IPS-NIHi7 (cell line): ENCODE results near the gene CASKIN1.

ENCODE experiments used
- DNase-seq: peaks from one replicate; pipeline ENCODE4 v3.0.0; 2012; ENCODE audit warnings: mixed read lengths; ENCODE audit errors: extremely low spot score

The CASKIN1 gene

DNA sequence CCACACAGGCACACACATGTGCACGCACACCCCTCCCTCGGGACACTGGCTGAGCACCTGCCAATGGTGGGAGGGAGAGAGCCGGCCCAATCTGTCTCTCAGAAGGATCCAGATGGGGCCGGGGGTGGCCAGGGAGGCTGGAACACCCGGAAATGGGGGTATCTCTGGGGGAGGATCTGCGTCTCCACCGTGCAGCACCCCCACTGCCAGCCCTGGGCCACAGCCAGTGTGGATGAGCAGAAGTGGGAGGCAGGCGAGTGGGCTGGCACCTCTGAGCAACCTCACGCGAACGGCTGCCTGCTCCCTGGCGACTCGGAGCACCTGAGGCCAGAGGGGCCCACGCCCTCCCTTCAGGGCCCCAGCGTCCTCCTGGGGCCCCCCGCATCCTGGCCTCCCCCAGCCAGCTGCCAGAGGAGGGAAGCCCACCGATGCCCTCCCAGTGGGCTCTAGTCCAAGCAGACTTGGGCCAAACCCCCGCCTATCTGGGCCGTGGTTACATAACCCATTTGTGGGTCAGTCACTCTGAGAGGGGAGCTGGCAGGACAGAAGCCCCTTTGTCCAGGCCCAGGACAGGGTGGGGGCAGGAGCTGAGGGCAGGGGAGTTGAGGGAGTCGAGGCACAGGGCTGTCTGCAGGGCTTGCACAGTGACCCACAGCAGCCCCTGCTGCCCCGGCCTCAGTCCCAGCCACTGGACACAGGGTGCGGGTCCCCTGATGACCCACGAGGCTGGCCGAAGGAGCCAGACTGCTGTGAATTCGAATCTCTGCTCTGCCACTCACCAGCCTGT lies 5.6 kb downstream of the CASKIN1 start:
- no peak for DNase-seq

DNA sequence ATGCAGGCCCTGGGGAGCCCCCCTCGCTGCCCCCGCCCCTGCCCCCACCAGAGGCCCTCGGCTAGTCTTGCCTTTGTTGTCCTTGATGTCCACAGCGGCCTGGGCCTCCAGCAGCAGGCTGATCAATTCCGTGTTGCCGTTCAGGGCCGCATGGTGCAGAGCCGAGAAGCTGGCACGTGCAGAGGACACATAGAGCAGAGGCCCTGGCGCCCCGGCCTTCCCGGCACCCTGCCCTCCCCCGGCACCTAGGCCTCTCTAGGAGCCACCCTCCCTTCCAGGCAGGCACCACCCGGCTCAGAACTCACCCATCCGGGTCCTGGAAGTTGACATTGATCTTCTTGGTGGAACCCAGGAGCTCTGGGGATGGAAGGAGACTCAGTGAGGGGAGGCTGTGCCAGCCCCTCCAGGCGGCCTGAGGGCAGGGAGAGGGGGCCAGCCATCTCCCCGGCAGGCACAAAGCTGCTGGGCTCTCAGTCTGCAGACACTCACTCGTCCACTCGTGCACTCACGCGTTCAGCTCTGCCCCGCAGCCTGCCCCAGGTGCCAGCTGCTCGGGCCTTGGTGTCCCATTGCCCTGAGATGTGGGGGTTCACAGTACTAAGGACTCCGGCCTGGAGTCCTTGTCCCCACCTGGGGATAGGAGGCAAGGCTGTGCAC lies 6.3 kb downstream of the CASKIN1 start:
- DNase-seq: no peak

DNA sequence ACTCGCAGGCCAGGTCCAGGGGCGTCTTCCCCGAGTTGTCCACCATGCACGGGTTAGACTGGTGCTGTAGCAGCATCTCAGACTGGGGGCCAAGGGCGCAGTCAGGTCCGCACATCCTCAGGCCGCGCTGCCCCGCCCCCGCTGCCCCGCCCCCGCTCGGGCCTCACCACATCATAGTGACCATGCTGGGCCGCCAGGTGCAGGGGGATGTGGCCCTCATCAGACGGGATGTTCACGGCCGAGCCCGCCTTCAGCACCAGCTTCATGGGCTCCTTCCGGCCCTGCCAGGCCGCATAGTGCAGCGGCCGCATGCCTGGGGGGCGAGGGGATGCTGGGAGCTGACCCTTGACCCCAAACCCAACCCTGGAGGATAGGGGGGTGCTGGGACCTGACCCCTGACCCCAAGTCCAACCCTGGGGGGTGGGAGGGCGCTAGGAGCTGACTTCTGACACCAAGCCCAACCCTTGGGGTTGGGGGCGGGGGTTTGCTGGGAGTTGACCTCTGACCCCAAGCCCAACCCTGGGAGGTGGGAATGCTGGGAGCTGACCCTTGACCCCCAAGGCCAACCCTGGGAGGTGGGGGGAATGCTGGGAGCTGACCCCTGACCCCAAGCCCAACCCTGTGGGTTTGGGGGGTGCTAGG lies 7.0 kb downstream of the CASKIN1 start:
- DNase-seq: no peak

DNA sequence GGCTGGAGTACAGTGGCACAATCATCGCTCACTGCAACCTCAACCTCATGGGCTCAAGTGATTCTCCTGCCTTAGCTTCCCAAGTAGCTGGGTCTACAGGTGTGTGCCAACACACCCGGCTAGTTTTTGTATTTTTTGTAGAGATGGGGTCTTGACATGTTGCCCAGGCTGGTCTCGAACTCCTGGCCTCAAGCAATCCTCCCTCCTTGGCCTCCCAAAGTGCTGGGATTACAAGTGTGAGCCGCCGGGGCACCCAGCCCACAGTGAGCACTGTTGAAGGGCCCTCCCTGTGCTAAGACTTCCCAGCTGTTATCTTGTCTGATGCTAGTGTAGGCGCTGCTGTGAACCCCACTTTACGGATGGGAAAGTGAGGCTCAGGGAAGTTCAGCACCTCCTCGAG lies 8.0 kb downstream of the CASKIN1 start:
- no peak for DNase-seq

DNA sequence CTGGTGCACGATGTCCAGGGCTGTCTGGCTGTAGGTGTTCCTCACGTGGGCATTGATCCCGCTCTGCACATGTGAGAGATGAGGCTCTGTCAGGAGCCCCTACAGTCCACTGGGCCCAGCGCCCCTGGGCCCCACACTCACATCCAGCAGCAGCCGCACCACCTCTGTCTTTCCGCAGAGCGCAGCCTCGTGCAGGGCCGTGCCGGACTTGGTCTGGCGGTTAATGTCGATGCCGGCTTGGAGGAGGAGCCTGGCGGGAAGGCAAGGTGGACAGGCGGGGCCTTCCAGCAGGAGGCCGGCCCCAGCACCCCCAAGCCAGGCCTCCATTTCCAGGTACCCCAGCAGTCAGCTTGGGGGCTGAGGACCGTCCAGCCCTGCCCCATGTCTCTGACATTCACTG lies 9.2 kb downstream of the CASKIN1 start:
- no peak for DNase-seq

DNA sequence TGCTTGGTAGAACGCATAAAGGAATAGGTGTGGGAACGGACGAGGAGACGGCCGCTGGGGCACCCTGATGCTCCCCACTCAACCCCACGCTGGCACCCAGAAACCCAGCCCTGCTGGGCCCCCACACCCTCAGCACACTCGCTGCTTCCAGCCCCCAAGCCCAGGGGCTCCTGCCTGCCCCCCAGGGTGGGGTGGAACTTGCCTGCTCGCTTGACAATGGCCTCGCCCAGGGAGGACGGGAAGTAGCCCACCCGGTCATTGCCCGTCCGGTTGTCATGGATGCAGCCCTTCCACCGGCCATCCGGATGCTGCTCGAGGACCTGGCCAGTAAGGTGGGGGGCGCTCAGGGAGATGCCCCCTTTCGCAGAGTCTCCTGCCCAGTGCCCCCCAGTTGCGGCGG lies 9.9 kb downstream of the CASKIN1 start:
- no peak for DNase-seq

DNA sequence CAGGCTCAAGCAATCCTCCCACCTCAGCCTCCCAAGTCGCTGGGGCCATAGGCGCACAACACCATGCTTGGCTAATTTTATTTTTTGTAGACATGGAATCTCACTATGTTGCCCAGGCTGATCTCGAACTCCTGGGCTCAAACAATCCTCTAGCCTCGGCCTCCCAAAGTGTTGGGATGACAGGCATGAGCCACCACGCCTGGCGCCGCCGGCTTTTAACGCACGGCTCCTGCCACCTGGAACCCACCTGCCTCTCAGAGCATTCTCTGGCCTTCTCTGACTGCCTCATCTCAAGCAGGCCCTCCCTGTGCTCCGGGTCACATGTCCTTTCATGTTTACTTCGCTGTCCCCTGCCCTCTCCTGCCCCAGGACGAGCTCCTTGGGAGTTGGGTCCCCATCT lies 10.3 kb downstream of the CASKIN1 start:
- no peak for DNase-seq

DNA sequence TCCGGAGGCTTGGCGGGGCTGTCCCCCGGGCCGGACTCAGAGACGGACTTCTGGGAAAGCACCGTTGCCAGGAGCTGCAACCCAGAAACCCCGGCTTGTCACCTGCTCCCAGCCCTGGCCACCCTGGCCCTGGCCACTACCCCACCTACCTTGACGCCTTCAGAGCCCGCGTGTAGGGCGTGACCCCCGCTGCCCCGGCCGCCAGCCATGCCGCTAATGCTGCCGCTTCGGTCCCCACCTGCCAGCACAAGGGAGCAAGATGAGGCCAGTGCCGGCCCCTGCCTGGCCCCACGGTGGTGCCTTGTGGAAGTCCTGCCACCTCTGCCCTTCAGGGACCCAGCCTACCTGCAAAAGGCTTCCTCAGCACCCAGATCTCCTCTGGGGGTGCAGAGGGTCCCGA lies 11.4 kb downstream of the CASKIN1 start:
- no peak for DNase-seq

DNA sequence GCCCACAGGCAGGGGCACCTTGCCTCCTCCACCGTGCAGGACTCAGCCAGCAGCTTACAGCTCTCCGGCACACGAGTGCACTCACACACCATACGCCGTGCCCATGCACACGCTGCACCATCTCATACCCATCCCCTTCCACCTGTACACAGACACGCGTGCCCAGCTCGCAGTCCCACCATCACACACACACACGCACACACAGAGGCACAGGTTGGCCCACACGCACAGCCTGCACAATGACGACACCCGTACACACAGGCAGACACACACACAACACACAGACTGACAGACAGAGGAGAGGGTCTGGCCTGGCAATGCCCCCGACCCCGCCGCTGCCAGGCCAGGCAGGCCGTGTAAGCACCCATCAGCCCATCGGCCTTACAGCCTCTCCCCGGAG lies 12.1 kb downstream of the CASKIN1 start:
- no peak for DNase-seq

DNA sequence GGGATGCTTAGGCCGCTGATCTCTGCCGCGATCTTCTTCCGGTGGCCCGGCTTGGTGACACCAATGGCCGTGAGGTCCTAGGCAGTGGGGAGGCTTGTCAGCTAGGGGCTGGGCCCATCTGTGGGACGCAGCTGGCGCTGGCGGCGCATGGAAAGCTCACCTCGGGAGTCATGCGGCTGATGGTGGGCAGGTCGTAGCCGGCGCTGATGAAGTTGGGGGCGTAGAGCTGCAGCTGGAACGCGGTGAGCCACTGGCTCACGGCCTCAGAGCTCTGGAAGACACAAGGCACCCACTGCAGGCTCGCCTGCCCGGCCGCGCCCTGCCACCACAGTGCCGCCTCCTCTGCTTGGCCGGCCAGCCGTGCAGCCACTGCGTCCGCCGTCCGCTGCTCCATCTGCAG lies 12.7 kb downstream of the CASKIN1 start:
- DNase-seq: no peak

DNA sequence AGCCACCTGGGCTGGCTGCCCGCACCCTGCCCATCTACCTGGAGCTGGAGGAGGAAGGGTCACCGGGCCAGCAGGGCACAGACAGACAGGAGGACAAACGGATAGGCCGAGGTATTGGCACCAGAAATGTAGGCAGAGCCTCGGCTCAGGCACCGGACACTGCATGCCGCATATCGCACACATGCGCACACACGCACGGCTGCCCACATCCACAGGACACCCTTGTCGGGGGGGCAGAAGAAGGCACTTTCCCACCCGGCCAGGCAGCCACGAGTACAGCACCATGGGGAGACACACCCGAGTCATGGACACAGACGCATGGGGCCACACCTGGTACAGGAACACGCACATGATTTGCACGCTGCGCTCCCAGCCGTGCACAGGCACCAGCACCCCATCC lies 14.5 kb downstream of the CASKIN1 start:
- no peak for DNase-seq

DNA sequence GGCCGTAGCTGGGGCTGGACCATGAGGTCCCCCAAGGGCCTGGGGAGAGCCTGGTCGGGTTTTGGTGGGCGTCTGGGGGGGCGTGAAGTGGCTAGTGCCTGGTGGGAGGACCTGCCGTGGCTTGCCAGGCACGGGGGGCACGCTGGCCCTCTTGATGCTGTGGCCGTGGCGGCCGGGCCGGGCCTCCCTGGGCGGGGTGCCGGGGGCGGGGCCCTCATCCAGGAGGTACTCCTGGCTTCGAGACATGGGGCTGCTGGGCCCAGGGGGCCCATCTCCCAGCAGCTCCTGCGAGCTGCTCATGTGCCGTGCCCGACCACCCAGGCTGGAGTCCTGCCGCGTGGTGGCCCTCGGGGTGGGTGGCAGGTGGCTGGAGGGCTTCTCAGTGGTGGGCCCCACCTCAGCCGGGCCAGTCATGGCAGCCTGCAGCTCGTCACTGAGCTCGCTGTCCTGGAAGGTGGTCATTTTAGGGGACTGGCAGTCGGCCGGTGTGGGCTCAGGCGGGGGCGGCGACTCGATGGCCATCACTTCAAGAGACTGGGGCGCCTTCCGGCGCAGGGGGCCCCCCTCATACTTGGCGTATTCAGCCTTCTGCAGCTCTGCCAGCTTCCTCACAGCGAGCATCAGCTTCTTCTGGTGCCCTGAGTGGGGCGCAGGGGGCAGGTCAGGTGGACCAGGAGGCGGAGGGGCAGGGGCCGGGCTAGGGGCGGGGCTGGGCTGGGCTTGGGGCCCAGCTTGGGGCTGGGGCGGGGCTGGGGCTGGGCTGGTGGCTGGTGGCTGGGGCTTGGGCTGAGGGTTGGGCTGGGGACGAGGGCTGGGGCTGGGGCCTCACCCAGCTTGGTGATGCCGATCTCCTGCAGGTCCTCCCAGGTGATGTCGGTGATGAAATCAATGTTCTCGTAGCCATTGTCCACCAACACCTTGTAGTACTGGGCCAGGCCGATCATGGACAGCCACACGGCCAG lies 15.2 kb downstream of the CASKIN1 start:
- DNase-seq: peak; percentile 57

DNA sequence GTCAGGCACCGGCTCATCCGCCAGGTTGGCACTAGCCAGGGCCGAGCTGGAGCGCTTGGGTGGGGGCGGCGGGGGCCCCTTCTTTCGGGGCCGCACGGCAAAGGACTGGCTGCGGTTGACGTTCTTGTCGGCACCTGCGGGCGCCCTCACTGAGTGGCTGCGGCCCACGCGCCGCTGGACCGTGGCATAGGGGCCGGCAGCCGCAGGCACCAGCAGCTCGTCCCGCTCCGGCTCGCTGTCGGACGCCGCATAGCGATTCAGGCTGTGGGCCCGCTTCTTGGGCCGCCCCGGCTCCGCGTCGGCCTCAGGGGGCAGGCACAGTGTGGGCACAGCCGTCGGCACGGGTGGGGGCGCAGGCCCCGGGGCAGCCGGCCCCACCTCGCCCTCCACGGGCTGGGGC lies 15.9 kb downstream of the CASKIN1 start:
- DNase-seq: no peak

DNA sequence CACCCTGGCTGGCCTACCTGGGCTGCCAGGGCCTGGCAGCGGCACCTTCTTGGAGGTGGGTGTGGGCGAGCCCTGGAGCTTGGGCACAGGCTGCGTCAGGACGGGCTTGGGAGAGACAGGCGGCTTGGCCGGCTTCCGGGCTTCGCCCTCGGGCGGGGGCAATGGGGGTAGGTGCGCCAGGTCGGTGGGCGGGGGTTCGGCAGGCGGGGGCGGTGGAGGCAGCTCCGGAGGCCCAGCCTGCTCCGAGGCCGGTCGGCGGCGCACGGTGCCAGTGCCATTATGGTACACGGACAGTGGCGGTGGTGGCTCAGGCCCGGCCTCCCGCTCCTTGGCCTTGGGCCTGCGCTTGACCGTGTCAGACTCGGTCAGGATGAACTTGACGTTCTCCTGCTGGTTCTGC lies 16.8 kb downstream of the CASKIN1 start:
- DNase-seq: no peak

DNA sequence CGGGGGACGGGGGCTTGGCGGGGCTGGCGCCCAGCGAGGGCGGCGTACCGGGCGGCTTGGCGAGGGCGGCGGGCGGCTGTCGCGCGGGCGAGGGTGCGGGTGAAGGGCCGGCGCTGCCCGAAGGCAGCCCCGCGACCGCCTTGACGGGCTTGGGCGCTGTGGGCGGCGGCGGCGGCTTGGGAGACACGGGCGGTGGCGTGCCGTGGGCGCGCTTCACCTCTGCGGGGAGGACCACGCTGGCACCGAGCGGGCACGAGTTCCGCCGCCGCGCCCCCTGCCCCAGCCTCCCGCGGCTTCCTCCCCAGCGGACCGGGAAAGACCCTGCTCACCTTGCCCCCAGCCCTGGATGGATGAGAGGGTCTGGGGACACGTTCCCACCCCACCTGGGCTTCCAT lies 17.3 kb downstream of the CASKIN1 start:
- DNase-seq: no peak

DNA sequence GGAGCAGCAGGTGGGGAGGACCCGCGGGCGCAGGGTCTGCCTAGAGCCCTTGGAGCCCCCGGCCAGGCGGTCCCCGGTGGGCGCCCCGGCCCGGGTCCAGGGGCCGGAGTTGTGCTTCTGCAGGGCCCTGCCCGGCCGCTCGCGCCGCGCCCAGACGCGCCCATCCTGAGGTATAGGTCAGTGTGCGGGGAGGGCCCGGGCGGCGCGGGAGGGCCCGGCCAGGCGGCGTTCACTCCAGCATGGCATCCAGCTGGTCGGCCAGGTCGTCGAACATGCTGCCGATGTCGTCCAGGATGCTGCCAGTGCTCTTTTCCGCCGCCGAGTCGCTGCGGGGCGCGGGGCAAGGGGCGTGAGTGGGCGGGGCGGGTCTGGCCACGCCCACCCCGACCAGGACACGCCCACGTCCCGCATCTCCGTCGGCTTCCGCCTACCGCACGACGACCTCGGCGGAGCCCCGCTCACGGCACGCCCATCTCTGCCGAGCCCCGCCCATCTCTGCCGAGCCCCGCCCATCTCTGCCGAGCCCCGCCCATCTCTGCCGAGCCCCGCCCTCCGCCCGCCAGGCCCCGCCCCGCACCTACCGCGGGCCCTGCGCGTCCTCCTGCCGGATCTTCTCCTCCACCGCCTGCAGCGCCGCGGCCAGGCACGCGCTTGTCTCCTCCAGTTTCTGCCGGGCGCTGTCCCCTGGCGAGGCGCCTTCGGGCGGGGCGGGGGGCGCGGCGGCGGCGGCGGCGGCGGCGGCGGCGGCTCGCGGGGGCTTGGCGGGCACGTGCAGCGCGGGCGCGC lies 17.9 kb downstream of the CASKIN1 start:
- DNase-seq: peak; percentile 94

DNA sequence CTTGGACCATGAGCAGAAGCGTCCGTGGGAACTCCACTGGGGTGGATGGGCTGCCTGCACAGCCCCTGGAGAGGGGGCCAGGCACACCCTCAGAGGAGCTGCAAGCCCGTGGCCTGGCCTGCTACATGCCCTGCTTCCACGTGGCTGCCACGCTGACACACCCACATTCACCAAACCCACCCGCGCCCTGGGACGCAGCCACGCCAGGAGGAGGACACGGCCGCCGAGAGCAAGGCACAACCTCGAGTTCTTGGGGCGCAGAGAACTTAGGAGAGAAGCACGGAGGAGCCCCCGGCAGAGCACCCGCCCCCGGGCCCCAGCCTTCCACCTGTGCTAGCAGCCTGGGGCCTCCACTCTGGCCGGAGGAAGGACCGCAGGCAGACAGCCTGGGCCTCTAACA lies 18.8 kb downstream of the CASKIN1 start:
- DNase-seq: no peak

DNA sequence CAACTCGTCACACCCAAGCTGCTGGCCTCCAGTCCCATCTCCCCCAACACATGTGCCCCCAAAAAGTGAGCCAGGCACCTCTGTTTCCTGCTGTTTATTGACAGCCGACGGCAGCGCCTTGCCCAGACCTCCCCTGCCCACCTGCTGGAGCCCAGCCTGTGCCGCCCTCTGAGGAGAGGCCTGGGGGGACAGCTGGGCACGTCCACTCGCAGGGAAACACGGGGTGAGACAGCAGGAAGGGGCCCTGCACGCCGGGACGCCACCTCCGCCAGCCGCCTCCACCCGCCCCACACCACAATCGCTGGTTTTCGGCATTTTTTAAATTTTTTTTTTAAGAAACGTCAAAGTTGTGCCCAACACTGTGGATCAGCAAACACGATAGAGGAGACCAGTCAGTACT lies 19.3 kb downstream of the CASKIN1 start:
- DNase-seq: no peak

DNA sequence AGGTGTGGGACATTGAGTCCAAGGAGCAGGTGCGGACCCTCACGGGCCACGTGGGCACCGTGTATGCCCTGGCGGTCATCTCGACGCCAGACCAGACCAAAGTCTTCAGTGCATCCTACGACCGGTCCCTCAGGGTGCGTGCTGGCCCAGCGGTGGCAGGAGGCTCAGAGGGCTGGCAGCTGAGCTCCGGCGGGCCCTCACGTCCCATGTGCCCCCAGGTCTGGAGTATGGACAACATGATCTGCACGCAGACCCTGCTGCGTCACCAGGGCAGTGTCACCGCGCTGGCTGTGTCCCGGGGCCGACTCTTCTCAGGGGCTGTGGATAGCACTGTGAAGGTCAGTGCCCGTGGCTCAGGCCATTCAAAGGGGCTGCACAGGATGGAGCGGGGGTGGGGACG lies 20.4 kb downstream of the CASKIN1 start:
- no peak for DNase-seq

DNA sequence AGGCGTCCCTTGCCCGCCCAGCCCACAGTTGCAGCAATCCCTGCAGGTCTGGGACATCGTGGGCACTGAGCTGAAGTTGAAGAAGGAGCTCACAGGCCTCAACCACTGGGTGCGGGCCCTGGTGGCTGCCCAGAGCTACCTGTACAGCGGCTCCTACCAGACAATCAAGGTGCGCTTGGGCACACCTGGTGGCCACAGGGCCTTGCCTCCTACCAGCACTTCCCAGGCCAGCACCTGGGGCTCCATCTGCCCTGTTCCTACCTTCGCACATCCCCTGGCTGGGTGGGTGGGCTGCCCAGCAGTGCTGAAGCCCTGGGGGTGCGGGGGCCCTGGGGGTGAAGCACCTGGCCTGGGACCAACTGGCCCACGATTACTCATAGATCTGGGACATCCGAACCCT lies 21.0 kb downstream of the CASKIN1 start:
- no peak for DNase-seq
